CD1c-positive myeloid dendritic cell (primary cell): ENCODE data around the gene PPP1R14B.
A peak's percentile ranks its signal among the peaks of the same experiment; 100 is the strongest.

ENCODE experiments used
- DNase-seq: peaks from one replicate; pipeline ENCODE4 v3.0.0-alpha.2; 2016; ENCODE audit errors: extremely low spot score

Gene PPP1R14B

DNA sequence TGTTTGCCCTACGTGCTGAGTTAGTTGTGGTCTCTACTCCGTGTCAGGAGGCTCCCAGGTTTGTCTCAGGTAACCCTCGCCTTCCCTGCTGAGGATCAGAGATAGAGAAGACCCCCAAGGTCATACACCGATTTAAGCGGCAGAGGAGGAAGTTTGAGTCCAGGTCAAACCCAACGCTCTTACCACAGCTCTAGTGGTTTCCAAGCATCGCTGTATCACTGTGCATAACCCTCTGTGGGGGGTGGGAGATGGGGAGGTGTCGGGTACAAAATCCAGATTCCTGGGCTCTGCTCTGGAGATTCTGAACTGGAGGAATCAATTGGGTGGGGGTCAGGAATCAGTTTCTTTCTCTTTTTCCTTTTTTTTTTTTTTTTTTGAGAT lies 15.8 kb downstream of the PPP1R14B start:
- DNase-seq = peak; percentile 32

DNA sequence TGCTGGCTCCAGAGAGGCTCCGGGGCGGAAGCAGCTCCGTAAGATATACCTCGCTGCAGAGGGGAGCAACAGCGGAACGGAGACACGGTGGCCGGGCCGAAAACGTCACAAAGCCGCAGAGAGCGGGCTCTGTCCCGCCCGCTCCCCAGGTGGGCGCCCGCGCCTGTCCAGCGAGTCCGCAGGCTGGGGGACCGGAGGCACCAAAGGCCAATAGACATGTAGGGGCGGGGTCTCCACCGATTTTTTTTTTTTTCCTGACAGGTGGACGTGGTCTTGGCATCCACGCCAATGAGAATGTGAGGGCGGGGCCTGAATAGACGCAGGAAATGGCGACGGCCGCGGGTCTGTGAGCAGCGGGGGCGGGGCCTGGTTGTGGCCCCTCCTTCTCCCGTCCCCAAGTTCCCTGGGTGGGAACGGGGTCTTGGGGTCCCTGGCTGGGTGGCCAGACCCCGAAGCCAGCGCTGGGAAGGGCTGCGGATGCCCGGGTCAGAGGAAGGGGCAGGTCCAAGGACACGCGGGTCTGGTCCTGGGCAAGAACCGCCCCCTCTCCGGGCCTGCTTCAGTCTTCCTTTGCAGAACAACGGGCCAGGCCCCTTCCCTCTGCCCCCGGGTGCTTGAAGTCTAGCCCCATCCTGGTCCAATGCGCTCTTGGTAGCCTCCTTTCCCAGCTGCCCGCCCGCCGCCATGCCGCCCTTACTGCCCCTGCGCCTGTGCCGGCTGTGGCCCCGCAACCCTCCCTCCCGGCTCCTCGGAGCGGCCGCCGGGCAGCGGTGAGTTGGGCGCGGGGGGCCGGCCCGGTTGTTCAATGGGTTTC lies 16.4 kb downstream of the PPP1R14B start, which contains the start of gene DNAJC4:
Gene DNAJC4, plus strand, starts transcription at position 378 of the 814 bp plus-strand sequence. Its CDS starts 307 bp downstream, at position 685.
- peak; percentile 85 for DNase-seq

DNA sequence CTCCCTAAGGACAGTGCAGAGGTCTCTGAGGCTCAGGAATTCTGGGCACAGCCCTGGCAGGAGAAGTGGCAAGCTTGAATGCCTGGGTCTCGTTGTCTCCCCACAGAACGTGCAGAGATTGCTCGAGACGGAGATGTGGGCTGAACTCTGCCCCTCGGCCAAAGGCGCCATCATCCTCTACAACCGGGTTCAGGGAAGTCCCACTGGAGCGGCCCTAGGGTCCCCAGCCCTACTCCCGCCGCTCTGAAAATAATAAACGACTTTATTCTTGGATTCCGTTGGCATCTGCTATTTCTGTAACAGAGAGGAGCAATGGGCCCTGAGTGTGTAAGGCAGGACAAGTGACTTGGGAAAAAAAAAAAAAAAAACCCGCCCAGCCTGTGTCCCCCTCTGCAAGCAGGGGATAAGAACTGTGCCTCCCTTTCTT lies 17.0 kb downstream of the PPP1R14B start:
- no peak for DNase-seq

DNA sequence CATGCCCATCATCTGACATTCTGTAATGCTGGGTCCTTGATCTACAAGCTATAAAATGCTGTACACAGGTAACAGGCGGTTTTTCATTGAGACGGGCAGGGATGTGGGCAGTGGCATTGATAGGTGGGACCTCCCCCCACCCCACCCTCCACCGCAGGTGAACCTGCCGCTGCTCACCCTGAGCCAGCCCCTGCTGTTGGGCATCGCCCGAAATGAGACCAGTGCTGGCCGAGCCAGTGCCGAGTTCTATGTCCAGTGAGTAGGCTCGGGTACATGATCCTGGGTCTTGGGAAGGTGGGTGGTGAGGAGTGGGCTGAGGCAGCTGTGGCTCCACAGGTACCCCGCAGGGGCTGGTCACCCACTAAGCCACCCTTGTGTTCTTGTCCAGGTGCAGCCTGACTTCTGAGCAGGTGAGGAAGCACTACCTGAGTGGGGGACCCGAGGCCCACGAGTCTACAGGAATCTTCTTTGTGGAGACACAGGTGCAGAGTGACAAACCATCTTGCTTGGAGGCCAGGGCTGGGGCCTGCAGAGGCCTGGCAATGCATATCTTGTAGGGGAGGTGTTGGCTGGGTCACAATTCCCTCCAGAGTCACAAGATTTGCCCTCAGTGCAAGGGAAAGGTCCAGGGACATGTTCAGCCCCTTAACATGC lies 17.5 kb downstream of the PPP1R14B start:
- DNase-seq = no peak

DNA sequence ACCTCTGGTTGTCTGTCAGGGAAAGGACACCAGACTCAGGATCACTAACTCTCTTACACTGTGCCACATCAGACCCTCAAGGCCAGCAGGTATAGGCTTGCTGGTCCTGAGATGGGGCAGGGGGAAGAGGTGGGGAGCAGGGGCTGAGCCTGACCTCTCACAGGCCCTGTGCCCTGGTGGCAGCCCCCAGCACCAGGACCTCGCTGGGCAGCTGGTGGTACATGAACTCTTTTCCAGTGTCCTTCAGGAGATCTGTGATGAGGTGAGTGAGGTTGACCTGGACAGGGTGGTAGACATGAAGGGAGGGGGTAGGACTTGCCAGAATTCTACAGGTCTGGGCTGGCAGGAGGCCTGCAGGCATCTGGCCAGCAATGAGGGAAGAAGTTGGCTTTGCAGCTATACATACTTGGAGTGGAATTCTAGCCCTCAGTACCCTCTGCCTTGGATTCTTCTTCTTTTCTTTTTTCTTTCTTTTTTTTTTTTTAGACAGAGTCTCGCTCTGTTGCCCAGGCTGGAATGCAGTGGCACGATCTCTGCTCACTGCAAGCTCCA lies 19.3 kb downstream of the PPP1R14B start:
- DNase-seq = no peak

DNA sequence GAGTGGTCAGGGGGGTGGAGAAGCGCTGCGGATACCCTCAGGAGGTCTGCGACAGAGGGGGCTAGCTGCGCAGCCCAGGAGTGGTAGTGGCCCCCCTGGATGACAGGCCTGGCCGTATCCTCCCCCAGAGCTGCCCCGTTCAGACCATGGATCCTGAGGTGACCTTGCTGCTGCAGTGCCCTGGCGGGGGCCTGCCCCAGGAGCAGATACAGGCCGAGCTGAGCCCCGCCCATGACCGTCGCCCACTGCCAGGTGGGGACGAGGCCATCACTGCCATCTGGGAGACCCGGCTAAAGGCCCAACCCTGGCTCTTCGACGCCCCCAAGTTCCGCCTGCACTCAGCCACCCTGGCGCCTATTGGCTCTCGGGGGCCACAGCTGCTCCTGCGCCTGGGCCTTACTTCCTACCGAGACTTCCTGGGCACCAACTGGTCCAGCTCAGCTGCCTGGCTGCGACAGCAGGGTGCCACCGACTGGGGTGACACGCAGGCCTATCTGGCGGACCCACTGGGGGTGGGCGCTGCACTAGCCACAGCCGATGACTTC lies 20.2 kb downstream of the PPP1R14B start:
- peak; percentile 89 for DNase-seq

DNA sequence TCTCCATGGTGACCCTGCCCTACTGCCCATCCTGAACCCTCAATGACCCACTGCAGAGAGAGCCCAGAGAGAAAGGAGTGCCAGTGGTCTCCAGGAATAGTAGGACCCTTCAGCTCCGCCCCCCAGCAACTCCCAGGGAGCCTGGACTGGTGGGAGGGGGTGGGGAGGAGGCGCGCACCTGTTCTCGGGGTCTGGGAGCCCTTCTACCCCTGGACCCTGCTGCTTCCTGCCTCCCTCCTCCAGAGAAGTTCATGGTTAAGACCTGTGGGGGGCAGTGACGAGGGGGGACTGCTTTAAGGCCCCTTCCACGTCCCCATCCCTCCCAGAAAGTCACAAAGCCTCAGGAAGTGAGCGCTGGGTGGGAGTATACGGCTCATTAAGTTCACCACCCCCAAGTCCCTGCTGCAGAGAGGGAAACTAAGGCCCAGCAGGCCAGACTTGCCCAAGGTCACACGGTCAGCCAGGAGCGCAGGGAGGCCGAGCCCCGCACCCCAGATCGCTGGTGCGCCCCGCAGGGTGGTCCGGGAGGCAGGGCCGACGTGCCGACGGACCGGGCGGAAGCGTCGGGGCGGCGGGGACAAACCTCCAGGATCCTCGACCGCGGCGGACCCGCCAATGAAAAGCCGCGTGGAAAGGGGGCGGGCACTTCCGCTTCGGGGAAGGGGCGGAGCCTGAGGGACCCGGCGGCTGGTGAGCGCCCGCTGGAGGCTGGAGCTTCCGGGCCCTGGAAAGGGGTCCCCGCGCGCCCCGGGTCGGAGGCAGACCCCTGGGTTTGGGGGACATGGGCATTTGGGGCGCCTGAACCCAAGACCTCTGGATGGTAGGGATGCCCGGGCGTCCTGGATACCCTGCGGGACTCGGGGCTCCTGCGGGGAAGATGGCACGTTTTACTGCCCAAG lies 20.9 kb downstream of the PPP1R14B start, which contains the start of the genes NUDT22 and TRPT1:
Gene NUDT22, plus strand, starts transcription at position 667 of the 899 bp plus-strand sequence. CDS start 379 bp downstream, outside the sequence.
Gene TRPT1, minus strand, starts transcription at position 579 of the 899 bp plus-strand sequence. Its CDS starts 326 bp downstream, at position 253.
- DNase-seq = peak; percentile 96

DNA sequence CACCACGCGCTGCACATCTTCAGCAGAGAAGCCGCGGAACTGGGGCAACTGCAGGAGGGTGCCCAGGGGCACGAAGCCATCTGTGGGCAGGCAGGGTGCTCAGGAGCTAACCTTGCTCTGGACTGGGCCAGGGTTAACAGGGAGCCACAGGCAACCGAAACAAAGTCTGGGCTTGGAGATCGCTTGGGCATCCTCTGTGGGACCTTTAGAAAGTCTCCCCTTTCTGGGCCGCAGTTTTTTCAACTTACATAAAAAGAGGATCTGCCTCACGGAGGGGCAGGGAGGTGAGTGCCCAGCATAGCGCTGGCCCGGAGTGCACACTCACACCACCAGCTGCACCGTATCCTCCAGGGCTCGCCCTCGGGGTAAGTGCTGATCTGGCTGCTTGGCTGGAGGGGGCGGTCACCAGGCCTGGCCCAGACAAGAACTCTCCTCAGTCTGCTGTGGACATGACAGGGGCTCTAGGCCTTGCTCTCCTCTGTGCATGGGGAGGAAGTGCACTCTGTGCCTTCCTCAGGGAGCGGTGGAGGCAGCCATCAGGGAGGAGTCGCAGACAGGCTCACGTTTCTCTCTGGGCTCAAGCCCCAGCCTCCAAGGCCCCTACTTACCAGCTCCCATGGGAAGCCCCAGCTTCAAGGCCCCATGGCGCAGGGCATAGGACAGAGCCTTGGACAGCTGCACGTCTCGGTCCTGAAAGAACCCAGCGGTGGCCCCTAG lies 21.7 kb downstream of the PPP1R14B start:
- DNase-seq = peak; percentile 28

DNA sequence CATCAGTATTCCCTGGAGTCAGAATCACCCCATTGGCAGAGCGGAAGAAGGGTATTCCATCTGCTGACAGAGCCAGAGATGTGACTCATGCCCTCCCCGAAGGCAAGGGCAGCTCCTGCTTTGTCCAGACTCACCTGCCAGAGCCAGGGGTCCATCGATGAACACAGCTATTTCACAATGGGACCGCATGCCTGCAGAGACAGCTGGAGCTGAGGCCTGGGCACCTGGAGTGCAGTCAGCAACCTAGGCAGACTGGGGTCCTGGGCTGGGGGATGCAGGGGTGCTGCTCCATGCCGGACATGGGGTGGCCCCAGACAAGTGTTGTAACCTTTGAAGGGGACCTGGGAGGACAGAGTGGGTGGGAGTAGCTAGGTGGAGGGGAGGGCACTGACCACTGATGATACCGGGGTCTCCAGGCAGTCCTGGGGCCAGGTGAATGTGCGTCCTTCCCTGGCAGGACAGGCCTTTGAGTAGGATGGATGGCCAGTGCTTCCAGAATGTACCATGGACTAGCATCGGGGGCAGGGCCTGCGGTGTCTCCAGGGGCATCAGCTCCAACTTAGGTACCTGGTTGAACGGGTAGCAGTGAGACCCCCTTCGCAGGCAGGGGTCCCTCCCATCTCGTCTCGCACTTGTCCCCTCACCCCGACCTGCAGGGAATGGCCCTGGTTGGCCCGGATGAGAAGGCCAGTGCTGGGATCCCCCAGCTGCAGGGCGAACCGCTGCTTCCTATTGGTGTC lies 22.4 kb downstream of the PPP1R14B start:
- DNase-seq = no peak

DNA sequence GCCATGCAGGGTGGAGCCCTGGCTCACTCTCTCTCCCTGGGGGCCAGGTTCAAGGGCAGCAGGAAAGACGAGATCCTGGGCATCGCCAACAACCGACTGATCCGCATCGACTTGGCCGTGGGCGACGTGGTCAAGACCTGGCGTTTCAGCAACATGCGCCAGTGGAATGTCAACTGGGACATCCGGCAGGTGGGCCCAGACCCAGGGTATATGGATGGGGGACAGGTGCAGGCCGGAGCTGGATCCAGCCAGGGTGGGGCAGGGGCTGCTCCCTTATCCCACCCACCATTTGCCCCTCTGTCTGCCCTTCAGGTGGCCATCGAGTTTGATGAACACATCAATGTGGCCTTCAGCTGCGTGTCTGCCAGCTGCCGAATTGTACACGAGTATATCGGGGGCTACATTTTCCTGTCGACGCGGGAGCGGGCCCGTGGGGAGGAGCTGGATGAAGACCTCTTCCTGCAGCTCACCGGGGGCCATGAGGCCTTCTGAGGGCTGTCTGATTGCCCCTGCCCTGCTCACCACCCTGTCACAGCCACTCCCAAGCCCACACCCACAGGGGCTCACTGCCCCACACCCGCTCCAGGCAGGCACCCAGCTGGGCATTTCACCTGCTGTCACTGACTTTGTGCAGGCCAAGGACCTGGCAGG lies 23.6 kb downstream of the PPP1R14B start:
- DNase-seq = no peak

DNA sequence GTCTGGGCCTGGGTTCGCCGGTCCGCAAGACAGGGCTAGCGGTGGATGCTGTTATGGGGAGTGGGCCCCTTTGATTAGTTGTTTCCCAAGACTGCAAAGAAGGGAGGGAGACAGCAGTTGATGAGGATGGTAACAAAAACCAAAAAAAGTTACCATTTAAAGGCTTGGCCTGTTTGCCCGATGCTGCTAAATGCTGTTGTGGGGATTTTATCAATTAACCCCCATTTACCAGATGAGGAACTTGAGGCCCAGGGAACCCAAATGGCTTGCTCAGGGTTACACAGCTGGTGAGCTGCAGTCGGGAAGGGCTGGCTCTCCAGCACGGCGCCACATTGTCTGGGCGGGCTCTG lies 24.1 kb downstream of the PPP1R14B start:
- no peak for DNase-seq

DNA sequence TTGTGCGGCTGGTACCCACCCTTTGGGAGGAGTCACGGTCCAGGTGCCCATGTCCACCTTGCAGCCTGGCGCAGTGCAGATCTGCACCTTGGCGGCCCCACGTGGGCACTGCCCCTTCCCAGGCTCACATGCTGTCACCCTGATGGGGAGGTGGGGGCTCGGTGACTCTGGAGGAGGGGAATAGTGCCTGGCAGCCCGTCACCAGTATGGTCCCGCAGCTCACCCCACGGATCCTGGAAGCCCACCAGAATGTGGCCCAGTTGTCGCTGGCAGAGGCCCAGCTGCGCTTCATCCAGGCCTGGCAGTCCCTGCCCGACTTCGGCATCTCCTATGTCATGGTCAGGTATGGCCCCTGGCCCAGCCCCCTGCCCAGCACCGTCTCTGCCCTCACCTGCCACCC lies 25.9 kb downstream of the PPP1R14B start:
- no peak for DNase-seq

DNA sequence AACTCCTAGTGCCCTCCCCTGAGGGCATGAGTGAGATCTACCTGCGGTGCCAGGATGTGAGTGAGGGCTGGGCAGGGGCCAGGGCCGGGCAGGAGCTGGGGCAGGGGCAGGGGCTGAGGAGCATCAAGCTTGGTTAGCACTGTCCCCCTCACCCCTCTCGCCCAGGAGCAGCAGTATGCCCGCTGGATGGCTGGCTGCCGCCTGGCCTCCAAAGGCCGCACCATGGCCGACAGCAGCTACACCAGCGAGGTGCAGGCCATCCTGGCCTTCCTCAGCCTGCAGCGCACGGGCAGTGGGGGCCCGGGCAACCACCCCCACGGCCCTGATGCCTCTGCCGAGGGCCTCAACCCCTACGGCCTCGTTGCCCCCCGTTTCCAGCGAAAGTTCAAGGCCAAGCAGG lies 26.5 kb downstream of the PPP1R14B start:
- no peak for DNase-seq

DNA sequence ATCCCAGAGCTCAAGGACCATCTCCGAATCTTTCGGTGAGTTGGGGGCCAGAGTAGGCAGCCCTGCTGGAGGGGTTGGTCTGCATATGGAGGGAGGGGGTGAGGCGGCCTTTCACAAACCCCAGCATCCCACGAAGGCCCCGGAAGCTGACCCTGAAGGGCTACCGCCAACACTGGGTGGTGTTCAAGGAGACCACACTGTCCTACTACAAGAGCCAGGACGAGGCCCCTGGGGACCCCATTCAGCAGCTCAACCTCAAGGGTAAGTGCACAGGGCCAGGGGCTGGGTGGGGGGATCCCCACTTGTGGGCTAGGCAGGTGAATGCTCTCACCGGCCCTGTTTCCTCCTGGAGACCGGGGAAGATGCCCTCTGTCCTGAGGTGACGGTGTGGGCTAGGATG lies 27.0 kb downstream of the PPP1R14B start:
- DNase-seq = no peak

DNA sequence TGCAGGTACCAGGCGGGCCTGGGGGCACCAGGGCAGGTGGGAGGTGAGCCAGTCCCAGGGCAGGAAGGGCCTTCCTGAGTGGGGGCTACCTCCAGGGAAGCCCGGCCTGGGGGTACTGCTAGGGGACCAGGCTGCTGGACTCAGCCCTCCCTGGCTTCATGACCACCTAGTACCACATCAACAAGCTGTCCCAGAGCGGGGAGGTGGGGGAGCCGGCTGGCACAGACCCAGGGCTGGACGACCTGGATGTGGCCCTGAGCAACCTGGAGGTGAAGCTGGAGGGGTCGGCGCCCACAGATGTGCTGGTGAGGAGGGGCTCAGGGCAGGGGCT lies 27.4 kb downstream of the PPP1R14B start:
- no peak for DNase-seq

DNA sequence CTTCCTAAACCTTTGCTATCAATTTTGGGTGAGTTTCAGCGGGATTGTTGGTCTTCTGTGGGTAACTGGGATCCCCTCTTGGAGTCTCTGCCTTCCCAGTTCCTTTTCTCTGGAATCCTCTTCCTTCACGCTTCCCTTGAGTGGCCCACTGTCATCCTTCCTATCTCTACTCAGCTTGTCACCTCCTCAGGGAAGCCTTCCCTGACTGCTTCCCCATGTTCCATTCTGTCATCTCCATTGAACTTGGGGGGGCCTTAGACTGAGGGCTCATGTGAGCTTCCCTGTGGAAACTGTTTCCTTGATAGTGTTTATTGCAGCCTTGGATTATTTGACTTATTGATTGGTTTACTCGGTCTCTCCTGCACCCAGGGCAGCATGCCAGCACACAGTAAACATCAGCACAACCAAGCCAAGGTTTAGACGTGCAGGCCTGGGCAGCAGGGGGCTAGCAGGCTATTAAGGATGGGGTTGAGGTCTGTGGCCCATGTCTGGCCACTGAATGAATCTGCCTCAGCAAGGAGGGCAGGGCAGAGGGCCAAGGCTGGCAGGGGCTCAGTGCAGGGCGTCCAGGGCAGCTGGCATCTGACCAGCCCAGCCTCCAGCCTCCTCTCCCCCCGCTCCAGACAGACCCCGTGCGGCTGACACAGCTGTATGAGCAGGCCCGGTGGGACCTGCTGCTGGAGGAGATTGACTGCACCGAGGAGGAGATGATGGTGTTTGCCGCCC lies 28.0 kb downstream of the PPP1R14B start:
- no peak for DNase-seq

DNA sequence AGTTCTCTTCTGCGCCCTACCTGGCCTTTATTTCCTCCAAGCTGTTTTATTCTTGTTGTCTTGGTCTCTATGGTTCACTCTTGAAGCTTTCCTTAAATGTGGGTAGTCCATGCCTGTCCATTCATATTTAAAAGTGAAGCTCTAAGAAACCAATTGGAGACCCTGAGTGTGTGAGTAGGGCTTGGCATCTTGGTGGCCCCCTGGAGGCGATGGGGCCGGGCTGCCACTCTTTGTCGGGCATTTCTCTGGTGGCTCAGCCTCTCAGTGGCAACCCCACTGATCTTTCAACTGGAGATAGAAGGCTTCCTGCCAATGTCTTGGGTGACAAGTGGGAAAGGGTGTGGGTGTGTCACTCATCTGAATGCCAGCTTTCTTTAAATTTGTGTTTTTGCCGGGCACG lies 29.9 kb downstream of the PPP1R14B start:
- no peak for DNase-seq

DNA sequence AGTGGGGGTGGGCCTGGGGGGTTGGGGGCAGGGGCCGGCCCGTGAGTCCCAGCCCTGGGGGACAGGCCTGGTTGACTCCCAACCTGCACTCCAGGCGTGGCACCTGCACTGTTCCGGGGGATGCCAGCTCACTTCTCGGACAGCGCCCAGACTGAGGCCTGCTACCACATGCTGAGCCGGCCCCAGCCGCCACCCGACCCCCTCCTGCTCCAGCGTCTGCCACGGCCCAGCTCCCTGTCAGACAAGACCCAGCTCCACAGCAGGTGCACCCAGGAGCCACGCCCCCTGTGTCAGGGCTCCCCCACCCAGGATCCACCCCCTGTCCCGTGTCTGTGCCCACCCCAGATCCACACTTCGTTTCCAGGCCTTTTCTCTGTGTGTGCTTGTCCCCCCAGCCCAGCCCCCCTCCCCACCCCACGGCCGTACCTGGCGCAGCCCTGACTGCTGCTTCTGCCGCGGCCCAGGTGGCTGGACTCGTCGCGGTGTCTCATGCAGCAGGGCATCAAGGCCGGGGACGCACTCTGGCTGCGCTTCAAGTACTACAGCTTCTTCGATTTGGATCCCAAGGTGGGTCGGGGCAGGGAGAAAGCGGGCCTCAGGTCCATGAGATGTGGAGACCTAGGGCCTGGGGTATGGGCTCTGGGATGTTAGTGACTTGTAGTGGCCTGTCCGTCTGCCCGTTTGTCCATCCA lies 35.4 kb downstream of the PPP1R14B start:
- DNase-seq = no peak
